ENCODE measurements around the gene LRFN5.

DNA sequence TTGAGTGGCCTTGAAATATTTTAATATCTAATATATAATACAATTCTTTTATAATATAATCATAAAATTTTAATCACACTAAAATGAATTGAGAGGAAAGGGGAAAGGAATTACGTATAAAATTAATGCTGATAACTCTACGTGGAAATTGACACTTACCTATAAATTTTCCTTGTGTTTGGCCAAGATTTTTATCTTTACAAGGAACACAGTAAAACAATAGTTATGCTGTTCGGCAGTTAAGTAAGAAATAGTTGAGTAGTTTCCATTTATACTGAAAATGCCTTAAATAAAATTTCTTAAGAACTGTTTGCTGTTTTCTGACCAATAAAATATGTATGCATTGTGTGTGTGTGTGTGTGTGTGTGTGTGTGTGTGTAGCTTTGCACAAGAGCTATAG, 294.4 kb downstream of the LRFN5 start:
- TF ChIP-seq CTCF (conservative IDR thresholded peaks at IDR 0.05 in 1 of 2, IDR thresholded peaks at IDR 0.05 in 1 of 2; ENCODE audit: low read depth in 1 of 2, low read length in 2 of 2) = no peak
- no peak for TF ChIP-seq EZH2 (IDR thresholded peaks at IDR 0.05; ENCODE audit: low read length, missing control alignments)
